DMS79 treated with DMSO at 0.1 percent for 48 hours (cell line): ENCODE data around the gene FNTB.

Experiments
- DNase-seq: peaks from one replicate; lab custom pipeline; 2025; lab: John Stamatoyannopoulos, UW

Gene FNTB

DNA sequence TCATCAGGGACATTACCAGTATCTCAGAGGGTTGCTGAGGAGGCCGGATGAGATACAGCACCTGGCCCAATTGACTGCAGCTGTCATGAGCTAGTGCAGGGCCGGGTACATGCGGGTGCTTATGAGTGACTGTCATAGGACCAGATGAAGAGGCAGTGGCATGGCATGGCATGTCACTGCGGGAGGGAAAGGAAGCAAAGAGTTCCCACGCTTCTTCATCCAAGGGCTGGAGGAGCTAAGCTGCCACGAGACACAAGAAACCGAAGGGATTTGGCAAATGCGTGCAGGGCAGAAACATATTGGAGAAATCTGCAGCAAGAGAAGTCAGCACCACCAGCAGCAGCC lies 33.4 kb upstream of the FNTB start:
- DNase-seq = no peak

GRCh38 chr14:64953661-64954060 lies 33.0 kb upstream of the FNTB start:
- DNase-seq = no peak

GRCh38 chr14:64954491-64955240 lies 32.0 kb upstream of the FNTB start:
- no peak for DNase-seq

DNA sequence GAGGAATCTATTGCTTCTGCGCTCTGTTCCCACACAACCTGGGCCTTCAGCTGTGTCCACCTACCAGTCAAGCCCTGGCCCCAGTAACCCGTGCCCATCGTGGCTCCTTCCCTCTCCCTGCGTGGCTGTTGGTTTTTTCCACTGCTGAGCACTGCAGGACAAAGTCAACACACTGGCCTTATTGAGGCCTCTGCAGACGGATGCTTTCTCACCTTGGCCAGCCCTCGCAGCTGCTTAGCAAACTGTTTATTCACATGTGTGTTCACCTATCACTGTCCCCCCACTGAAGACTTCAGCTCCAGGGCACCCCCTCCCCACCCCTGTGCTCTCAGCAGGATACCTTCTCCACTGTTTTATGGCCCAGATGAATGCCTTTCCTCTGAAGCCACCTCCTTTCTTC lies 31.4 kb upstream of the FNTB start:
- no peak for DNase-seq

- no peak for DNase-seq
Measured at GRCh38 chr14:64956697-64957406, 29.8 kb upstream of the FNTB start.

- no peak for DNase-seq
Measured at GRCh38 chr14:64958201-64958600, 28.5 kb upstream of the FNTB start.

DNA sequence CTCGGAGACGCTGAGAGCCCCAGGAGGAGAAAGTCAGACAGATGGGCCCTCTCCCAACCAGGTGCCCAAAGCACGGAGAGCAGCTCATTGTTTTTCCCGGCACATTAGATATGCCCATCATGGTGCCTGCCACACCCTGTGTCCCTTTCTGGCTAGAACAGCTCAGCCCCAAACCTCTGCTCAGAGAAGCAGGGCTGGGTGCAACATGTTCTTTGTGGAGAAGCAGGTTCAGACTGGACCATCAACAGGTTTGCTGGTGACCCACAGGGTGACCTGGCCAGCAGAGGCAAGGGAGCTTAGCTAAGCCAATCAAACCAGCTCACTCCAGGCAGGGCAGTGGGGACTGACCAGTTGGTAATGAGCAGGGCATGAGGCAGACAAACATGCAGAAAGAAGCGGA lies 28.0 kb upstream of the FNTB start:
- DNase-seq = no peak

DNA sequence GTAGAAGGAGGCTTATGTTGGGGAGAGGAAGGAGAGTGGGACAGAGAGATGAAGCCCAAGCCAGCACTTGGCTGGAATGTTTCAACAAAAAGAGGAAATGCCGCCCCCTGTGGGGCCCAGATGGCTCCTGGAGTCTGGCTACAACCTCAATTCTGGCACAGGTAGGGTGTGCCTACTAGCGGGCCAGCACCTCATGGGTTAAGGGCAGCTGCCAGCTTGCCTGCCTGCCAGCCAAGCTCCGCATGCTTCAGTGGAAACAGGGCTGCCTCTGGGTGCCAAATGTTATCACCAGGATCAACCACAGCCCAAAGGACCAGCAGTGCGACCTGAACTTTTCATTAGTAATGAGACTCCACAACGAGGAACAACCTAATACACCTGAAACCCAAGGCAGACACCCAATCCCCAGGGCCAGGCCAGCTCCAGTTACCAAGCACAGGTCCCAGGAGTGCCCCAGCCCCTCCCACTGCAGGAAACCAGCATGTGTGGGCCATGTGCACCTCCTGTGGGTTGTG lies 25.9 kb upstream of the FNTB start:
- peak; percentile 96 for DNase-seq

- no peak for DNase-seq
Measured at GRCh38 chr14:64963611-64964010, 23.1 kb upstream of the FNTB start.

- no peak for DNase-seq
Measured at GRCh38 chr14:64965356-64966000, 21.2 kb upstream of the FNTB start.

- DNase-seq = no peak
Measured at GRCh38 chr14:64966976-64967375, 19.7 kb upstream of the FNTB start.

GRCh38 chr14:64968167-64968566 lies 18.5 kb upstream of the FNTB start:
- no peak for DNase-seq

GRCh38 chr14:64968651-64969050 lies 18.0 kb upstream of the FNTB start:
- DNase-seq = no peak

DNA sequence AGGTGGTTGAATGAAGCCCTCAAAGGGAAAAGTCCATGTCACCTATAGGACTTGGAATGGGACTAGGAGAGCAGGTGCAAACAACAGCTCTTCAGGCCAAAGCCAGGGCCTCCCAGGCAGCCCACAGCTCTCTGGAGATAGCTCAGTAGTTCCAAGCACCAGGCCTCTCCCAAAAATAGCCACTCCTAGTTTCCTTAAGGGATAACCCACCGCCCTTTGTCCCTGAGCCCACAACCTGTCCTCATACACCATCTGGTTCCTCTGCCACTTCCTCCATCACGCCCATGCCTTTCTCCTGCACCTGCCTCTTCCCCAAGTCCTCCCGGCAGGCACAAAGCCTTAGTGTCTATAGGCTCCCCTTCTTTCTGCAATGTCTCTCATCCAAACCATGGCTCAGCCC lies 16.7 kb upstream of the FNTB start:
- DNase-seq = no peak

DNA sequence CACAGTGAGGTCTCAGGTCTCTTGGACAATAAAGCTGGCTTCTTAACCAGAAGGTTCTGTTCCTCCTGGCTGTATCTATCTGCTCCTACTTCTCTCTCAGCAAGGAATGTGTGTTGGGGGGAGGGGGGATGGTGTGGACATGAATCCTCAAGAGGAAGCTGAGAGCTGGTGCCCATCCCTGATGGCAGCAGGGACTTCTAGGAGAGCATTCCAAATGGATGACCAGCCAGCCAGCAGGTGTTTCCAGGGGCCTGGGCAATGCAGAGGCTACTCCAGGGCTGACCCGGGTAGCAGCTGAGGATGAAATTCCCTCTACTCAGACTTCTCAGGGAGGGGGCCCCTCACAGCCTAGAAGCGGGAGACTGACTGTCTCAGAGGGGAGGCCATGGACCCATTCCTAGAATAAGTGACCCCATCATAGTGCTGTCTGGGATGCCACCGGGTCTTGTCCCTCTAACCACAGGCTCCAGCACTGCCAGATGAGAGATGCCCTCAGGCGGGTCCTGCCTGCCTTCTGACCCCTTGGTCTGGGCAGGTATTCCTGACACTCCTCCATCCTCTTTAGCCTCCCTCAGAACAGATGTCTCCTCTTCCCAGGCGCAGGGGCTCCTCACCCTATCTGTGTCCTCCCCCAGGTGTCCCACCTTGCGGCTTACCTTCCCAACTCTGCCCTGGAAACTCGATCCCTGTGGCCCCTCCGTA lies 15.8 kb upstream of the FNTB start:
- peak; percentile 42 for DNase-seq

DNA sequence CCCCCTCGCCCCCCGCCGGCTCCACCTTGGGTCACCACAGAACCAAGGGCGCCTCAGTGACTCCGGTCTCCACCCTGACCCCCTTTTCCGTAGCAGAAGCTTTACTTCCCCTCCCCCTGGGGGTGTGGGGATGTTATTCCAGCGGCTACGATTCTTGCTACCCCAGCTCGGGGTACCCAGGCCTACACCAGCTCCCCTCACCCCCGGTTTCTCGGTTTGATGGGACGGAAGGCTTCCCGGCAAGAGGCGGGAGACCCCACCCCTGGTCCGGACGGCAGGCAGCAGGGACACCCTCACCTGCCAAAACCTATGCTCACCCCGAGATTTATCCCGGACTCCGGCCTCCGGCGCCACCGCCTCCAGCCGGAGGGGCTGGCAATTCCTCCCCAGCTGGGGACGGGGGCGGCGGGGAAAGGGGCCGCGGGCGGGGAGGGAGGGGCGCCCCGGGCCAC lies 15.2 kb upstream of the FNTB start:
- no peak for DNase-seq

DNA sequence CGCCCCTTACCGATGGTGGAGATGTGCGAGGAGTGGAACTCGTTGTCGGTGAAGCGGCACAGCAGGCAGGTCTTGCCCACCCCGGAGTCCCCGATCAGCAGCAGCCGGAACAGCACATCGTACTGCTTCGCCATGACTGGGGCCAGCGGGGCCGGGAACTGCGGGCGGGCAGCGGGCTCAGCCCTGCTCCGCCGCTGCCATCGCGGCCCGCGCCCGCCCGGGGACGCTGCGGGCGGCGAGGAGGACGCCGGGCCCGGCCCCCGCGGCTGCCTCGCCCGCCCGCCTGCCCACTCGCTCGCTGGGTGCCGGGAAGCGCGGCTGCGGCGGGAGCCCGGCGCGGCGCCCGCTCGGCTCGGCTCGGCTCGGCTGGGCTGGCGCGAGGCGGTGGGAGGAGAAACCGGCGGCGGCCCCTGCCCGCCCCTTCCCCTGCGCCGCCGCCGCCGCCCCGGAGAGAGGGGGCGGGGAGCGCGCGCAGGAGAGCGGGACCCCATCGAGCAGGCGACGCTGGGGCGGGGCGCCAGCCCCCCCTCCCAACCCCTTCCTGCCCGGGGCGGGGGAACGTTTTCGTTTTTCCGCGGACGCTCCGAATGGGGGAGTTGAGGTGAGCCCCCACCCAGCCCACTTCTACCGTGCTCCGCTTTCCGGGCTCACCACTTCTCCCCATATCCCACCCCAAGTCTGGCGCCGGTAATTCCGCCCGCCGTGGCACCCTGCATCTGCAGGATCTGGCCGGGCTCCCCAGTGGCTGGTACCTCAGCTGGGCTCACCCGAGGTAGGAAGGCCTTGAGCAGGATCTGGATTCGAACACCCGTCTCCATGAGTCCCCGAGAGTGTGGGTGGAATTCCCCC lies 14.5 kb upstream of the FNTB start, which contains the start of gene RAB15:
Gene RAB15 (minus strand): TSS at position 394 of the 849 bp plus-strand sequence. CDS start 260 bp downstream, at position 134.
- DNase-seq = peak; percentile 71

DNA sequence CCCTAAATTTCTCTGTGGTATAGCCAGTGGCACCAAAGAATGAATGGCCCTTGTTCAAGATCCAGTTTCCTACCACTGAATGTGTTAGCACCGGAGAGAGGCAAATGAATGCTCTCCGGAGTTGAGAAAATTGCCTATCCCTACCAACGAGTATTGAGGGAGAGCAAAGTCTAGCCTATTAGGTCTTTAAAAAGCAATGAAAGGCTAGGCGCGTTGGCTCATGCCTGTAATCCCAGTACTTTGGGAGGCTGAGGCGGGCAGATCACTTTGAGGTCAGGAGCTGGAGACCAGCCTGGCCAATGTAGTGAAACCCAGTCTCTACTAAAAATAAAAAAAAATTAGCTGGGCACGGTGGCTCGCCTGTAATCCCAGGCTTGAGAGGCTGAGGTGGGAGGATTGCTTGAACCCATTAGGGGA lies 13.7 kb upstream of the FNTB start:
- no peak for DNase-seq

GRCh38 chr14:64973826-64974225 lies 12.9 kb upstream of the FNTB start:
- DNase-seq = no peak

GRCh38 chr14:64974563-64974962 lies 12.1 kb upstream of the FNTB start:
- DNase-seq = no peak
